Kidney epithelial cell (primary cell): ENCODE data around the gene PLPP2. TPM values are rescaled to one million over a fixed set of nuclear protein-coding genes. Genes with fewer than 3 reads are reported as not detected.

Source experiments
- DNase-seq: peaks from one replicate; pipeline ENCODE4 v3.0.0-alpha.2; 2010; ENCODE audit warnings: low read depth
- H3K27me3 ChIP-seq: 2 replicates; pipeline ENCODE4 v1.6.0; 2011; ENCODE audit warnings: low read length; ENCODE audit not compliant: control insufficient read depth, insufficient read depth
- H3K36me3 ChIP-seq: 2 replicates; pipeline ENCODE4 v1.5.1; 2011; ENCODE audit warnings: low read length; ENCODE audit not compliant: control insufficient read depth, insufficient read depth
- H3K4me3 ChIP-seq: 2 replicates; pipeline ENCODE4 v1.5.1; 2011; ENCODE audit warnings: low read depth, mild to moderate bottlenecking, control low read depth, low read length
- total RNA-seq: library from RNA; depleted of rRNA; stranded (reverse); fragments of >200 nt; gene quantifications from 2 replicates; pipeline ENCODE4 v1.2.3, GENCODE V29; 2015
- TF ChIP-seq, protein P1 (sequence below): IDR thresholded peaks from 2 replicates; pipeline ENCODE4 v1.5.1; 2011; ENCODE audit warnings: mild to moderate bottlenecking, moderate library complexity, low read length, control low read depth, inconsistent platforms; ENCODE audit not compliant: insufficient read depth, poor library complexity, severe bottlenecking

The PLPP2 gene
- total RNA-seq, 1 donor from 2014 or later = 63.0 TPM

DNA sequence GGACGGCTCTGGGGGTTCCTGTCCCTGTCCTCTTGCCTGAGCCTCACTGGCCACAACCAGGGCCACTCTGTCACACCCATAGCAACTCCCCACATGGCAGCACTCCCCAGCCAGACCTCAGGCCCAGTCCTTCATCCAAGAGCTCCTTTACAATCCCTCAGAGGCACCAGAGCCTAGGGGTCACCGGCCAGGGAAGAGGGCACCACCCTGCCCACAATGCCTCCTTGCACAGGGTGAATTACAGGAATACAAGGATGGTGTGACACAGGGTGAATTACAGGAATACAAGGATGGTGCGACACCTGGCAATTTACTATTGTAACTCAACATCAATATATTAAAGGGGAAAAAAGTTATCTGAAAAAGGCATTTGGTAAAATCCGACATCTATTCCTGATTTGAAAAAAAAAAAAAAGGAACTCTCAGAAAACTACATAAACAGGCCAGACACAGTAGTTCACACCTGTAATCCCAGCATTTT is 36.9 kb upstream of the PLPP2 start:
- H3K4me3 ChIP-seq = no peak overlapping the region
- peaks cover 7% of the 10 kb centered on the region for H3K36me3 ChIP-seq
- no peak for DNase-seq
- no peaks in the 10 kb centered on the region for H3K27me3 ChIP-seq
- TF ChIP-seq, protein P1, sequence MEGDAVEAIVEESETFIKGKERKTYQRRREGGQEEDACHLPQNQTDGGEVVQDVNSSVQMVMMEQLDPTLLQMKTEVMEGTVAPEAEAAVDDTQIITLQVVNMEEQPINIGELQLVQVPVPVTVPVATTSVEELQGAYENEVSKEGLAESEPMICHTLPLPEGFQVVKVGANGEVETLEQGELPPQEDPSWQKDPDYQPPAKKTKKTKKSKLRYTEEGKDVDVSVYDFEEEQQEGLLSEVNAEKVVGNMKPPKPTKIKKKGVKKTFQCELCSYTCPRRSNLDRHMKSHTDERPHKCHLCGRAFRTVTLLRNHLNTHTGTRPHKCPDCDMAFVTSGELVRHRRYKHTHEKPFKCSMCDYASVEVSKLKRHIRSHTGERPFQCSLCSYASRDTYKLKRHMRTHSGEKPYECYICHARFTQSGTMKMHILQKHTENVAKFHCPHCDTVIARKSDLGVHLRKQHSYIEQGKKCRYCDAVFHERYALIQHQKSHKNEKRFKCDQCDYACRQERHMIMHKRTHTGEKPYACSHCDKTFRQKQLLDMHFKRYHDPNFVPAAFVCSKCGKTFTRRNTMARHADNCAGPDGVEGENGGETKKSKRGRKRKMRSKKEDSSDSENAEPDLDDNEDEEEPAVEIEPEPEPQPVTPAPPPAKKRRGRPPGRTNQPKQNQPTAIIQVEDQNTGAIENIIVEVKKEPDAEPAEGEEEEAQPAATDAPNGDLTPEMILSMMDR = no peak

DNA sequence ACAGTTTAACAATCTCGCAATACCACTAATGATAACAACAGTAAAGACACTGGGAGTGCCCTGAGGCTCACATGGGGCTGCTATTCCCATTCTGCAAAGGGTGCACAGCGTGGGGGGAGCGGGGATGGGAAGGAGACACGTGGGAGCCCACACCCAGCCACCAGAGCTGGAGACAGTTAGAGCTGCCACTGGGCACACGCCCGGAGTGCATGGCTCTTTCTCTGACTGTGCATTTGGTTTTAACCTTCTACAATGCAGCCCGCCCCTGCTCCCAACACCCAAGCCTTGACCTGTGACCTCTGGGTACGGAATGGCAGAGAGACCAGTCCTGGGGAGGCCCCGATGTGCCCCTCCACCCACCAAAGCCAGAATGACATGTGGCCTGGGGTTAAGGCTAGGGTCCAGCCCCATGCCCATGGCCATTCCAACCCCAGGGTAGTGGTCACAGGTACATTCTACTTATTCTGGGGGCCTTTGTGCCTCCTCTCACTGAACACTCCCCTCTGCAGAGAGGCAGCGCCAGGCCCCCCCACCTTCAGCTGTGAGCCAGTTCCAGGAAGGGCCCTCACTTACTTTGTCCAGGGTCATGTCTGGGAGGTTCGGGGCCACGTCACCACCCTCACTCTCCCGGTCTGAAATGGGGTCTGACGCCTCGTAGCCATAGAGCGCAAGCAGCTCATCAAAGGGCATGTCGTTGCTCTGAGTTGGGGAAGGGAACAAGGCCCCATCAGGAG is 36.3 kb upstream of the PLPP2 start:
- TF ChIP-seq, protein P1 = no peak
- no peak for DNase-seq
- no peaks in the 10 kb centered on the region for H3K27me3 ChIP-seq
- no peak overlapping the region for H3K4me3 ChIP-seq
- peaks cover 7% of the 10 kb centered on the region for H3K36me3 ChIP-seq

DNA sequence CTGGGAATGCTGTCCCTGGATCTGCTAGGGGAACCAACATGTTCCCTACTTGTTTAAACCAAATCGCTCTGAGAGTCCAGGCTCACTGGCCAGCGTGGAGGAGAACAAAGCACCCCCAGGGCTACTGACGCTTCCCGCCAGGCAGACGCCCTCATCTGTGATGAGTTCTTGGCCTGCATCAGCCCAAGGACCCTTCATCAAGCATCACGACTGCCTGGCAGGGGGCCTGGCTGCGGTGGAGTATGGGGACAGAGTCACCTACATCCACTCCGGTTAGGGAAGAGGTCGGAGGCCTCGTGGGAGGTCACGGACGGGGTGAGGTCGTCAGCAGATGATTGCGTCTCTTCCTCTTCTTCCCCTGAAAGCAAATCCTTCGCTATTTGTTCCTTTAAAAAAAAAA is 35.7 kb upstream of the PLPP2 start:
- no peak for DNase-seq
- H3K36me3 ChIP-seq = peaks cover 7% of the 10 kb centered on the region
- no peak overlapping the region for H3K4me3 ChIP-seq
- no peaks in the 10 kb centered on the region for H3K27me3 ChIP-seq
- TF ChIP-seq, protein P1 = no peak

DNA sequence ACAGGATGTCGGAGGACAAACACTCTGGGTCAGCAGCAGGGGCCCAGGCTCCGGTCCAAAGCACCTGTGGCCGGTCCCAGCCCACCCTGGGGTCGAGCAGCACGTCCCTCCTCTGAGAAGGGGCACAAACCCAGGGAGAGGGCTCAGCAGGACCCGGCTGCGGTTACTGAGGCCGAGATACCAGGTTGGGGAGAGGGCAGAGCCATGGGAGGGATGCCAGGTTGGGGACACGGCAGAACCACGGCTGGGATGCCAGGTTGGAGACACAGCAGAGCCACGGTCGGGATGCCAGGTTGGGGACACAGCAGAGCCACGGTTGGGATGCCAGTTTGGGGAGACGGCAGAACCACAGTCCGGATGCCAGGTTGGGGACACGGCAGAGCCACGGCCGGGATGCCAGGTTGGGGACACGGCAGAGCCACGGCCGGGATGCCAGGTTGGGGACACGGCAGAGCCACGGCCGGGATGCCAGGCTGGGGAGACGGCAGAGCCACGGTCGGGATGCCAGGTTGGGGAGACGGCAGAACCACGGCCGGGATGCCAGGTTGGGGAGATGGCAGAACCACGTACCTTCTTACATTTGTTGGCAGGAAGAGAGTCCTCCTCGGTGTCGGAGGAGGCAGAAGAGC is 34.8 kb upstream of the PLPP2 start:
- no peak for DNase-seq
- H3K4me3 ChIP-seq = no peak overlapping the region
- H3K36me3 ChIP-seq = peaks cover 7% of the 10 kb centered on the region
- no peaks in the 10 kb centered on the region for H3K27me3 ChIP-seq
- TF ChIP-seq, protein P1 = no peak

DNA sequence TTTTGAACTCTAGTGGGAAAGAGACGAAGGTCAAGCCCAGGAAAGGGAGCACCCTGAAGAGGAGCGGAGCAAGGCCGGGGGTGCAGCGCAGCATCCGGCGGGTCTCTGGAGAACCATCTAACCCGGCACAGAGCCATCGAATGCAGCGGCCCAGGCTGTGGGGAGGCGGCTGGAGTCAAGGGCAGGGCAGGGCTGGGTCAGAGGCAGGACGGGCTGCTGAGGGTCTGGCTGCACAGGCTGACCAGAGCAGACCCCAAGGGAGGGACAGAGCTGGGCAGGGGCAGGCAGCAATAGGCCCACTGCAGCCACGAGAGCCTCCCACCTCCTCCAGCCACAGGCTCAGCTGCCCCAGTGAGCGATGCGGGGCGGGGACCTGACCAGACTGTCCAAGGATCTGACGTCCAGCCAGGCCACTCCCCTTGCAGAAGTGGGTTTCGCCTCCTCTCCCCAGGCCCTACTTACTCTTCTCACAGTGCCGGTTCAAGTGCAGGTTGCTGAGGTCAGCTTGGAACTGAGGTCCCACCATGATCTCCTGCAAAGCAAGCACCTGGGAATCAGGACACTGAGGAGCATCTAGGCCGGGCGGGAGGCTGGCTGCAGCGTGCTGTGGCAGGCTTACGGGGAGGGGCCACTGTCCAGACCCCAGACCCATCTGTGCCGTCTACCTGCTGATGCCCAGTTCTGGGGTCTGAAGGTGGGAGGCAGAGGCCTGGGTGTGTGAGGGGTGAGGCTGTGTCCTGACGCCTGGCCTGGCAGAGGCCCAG is 34.2 kb upstream of the PLPP2 start:
- Histone ChIP-seq H3K27me3 (no peaks in the 10 kb centered on the region), H3K36me3 (peaks cover 7% of the 10 kb centered on the region), H3K4me3 (no peak overlapping the region)
- DNase-seq = no peak
- TF ChIP-seq, protein P1 = no peak
